LNCAP (cell line): ENCODE data around the gene ITLN2.

Source experiments
- TF ChIP-seq, protein P1 (sequence below): fragments of 450-650 bp; IDR thresholded peaks from 2 replicates; pipeline ENCODE4 v1.5.1; 2017; ENCODE audit warnings: mild to moderate bottlenecking

ITLN2 gene

DNA sequence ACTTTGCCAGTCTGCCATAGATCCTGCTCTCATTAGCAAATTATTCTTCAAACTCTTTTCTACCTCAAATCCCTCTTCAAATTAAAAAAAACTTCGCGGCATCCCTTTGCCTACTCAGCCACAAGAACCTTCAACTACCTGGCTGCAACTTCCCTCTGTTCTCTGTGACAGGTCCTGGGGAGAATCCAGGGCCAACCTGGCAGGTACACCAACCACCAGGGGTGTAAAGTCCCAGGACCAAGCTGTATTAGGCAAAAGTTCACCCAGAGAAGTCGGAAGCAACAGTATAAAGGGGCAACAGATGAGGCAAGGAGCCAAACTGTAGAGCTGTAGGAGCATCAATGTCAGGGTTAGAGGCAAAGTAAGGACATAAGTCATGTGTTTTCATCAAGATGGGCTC, 18.3 kb upstream of the ITLN2 start:
- TF ChIP-seq, protein P1, sequence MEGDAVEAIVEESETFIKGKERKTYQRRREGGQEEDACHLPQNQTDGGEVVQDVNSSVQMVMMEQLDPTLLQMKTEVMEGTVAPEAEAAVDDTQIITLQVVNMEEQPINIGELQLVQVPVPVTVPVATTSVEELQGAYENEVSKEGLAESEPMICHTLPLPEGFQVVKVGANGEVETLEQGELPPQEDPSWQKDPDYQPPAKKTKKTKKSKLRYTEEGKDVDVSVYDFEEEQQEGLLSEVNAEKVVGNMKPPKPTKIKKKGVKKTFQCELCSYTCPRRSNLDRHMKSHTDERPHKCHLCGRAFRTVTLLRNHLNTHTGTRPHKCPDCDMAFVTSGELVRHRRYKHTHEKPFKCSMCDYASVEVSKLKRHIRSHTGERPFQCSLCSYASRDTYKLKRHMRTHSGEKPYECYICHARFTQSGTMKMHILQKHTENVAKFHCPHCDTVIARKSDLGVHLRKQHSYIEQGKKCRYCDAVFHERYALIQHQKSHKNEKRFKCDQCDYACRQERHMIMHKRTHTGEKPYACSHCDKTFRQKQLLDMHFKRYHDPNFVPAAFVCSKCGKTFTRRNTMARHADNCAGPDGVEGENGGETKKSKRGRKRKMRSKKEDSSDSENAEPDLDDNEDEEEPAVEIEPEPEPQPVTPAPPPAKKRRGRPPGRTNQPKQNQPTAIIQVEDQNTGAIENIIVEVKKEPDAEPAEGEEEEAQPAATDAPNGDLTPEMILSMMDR: no peak

DNA sequence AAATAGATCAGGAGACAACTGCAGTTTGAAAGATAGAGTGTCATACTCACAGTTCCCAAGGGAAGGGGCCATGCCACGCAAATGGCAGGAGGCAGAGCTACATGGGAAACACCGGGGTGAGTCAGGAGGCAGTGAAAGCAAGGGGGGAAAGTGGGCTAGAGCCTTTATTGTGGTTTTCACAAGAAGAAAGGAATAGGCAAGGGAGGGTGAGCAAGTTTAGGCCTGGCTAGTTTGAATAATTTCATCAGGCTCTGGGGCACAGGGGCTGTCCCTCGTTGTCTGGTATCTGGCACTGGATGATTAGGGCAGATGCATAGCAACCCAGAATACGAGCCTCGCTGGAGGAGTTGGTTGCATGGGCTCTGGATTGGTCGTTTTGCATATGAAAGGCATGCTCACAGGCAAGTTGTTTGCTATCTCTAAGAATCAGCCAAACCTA, 17.0 kb upstream of the ITLN2 start:
- TF ChIP-seq, protein P1: no peak

DNA sequence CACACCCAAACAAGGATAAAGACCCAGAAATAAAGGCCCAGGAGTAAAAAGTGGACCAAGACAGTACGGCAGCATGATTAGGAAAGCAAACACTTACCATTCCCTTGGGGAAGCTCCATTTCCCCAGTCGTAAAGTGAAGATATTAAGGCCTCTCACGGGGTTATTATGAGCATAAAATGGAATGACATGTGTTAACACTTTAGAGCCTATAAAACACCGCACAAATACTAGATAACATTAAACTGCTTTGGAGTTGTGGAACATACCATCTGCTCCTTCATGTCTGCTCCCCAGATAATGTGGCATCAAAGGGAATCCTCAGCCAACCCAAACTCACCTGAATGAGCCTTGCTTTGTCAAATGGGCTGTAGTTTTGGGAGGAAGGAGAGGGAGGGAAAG, 8.9 kb upstream of the ITLN2 start:
- TF ChIP-seq, protein P1: no peak

DNA sequence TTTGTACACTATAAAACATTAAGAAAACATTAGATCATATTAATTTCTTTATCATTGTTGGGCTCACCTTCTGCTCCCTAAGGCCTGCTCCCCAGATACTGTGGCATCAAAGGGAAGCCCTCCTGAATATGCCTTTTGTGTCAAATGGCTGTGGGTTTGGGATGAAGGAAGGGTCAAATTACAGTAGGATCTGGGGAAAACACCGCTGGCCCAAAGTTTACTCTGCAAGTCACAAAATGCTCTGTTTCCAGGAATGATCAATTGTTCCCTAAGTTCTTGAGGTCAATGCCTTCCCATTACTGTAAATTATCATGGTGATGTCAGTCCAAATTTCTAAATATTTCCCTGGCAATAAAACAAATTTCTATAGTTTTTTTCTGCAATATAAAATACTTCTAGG, 6.8 kb upstream of the ITLN2 start:
- TF ChIP-seq, protein P1: no peak

DNA sequence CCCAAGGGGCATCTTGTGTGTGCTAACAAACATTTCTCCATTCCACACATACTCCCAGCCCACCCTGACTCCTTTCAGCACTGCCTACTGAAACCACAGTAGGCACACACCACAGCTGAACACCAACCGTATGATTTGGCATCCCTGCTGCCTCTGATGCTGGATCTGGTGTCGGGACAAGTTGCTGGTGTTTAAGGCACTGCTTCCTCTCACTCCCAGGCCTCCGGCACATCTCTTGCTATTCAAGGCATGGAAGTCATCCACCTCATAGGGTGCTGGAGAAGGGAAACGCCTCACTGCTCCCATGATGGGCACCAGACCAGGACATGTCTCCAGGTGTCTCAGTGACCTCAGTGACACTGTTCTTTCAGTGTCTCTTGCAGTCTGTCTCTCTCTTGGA, 2.4 kb upstream of the ITLN2 start:
- TF ChIP-seq, protein P1: no peak

DNA sequence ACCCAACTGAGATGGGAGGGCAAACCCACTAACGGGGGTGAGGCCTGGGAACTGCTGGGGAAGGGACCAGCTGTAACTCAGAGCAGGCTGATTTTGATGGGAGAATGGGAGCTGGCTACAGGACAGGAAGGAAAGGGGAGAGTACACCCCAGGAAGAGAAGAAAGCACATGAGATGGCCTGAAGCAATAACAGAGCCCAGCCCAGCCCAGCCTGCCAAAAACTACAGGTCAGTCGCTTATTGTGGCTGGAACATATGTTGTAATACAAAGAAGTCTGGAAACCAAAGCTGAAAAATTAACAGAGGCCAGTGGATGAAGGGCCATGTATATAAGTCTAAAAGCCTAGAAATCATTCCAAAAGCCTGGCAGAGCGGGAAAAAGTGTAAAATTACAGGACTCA, 1.6 kb downstream of the ITLN2 start:
- TF ChIP-seq, protein P1: no peak

DNA sequence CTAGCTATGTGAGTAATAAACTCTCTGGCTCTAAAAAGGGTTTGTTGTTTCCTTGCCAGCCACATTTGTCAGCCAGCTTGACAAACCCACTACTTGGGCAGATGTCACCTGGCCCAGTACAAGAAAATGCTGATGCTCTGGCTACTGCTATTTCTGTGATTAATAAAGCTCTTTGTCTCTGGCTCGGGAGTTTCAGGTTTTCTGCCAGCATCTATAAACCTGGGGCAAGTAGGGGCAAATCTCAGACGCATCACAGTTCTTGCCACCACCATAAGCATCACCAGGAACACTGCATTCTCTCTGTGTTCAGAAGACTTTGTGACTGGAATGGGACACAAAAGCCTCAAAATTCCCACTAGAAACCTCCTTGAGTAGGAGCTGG, 2.5 kb downstream of the ITLN2 start:
- TF ChIP-seq, protein P1: no peak

DNA sequence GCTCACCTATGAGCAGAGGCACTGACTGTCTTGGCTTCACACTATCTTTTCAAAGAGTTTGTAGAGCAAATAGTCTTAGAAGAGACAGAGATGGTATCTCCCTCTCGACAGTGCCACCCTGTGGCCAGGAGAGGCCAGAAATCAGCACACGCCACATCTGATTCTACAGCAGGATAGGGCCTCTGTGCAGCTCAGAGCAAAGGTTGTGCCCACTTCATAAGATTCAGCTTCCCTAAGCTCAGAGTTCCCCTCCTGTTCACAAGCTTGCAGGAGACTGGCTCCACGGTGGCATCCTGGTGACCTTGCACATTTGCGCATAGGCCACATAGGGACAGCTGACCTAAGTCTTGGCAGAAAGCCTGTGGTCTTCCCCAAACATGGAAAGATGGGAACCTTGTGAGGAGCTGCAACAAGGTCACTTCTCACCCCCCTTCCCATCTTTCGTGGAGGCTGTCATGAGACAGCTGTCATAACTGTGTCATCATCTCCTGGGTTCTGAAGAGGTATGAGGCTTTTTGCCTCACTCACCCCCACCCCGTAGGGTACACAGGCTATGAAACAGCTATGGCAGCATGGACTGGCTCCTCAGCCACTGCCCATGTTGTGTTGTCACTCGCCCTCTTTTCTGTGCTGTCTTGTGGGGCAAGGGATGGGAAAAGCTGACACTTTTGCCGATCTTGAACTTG, 3.0 kb downstream of the ITLN2 start:
- TF ChIP-seq, protein P1: peak; percentile 93
